NCI-H146 (cell line): Measurements from ENCODE around the gene LURAP1L.

Experiments
- DNase-seq: peaks from one replicate; lab custom pipeline; 2025; lab: John Stamatoyannopoulos, UW

The LURAP1L gene

GRCh38 chr9:12774861-12775678 lies at the start of gene LURAP1L:
LURAP1L (plus strand) TSS chr9:12775020; CDS start chr9:12775716, 696 bp downstream.
- peak; percentile 80 for DNase-seq

DNA sequence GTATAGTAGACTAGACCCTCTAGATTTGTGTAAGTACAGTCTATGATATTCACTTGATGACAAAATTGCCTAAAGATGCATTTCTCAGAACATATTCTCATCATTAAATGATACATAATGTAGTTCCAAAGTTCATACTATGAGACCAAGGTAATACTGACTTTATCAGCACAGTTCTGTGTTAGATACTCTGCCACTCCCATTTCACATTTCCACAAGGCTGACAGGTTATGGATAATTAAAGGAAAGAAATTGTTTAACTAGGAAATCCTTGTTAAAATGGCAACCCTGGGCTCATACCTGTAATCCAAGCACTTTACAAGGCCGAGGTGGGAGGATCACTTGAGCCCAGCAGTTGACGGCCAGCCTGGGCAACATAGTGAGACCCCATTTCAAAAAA lies 48.0 kb upstream of the LURAP1L start:
- DNase-seq: no peak

GRCh38 chr9:12730198-12730597 lies 44.6 kb upstream of the LURAP1L start:
- DNase-seq: no peak

DNA sequence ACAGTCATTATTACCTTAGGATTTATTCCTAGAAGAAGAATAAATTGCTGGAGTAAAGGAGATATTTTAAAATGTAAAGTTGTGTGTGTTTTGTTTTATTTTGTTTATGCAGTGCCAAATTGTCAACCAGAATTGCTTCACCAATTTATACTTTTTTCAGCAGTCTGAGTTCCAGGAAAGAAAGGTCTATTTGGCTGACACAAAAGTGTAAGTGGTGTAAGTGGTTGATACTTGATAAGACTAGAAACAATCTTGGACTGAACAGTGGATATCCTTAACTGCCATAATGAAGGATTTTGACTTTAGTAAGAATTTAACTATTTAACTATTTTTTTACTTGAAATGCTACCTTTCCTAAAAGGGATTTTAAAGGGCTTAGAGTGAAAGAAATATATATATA lies 43.9 kb upstream of the LURAP1L start:
- DNase-seq: no peak

- no peak for DNase-seq
These were observed 41.8 kb upstream of the LURAP1L start for GRCh38 chr9:12732971-12733370.

DNA sequence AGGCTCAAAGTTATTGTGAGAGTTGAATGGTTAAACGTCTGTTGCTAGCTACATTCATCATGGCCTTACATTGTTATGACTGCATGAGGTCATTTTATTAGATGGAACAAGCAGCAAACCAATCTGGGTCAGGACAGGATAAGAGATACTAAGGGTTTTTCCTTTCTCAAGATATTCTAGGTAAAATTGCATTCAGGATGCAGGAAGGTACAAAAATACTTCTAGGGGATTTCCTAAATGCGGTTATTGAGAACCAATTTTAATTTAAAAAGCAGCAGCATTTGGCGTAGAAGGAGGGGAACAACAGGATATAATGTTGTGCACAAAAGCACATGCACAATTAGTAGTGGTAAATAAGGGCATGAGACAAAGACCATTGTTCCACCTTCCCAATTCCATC lies 39.2 kb upstream of the LURAP1L start:
- no peak for DNase-seq

GRCh38 chr9:12737871-12738270 lies 36.9 kb upstream of the LURAP1L start:
- no peak for DNase-seq

GRCh38 chr9:12739014-12739652 lies 35.7 kb upstream of the LURAP1L start:
- DNase-seq: no peak

- no peak for DNase-seq
These were observed 34.0 kb upstream of the LURAP1L start for GRCh38 chr9:12740845-12741244.

GRCh38 chr9:12748016-12748415 lies 26.8 kb upstream of the LURAP1L start:
- DNase-seq: no peak

DNA sequence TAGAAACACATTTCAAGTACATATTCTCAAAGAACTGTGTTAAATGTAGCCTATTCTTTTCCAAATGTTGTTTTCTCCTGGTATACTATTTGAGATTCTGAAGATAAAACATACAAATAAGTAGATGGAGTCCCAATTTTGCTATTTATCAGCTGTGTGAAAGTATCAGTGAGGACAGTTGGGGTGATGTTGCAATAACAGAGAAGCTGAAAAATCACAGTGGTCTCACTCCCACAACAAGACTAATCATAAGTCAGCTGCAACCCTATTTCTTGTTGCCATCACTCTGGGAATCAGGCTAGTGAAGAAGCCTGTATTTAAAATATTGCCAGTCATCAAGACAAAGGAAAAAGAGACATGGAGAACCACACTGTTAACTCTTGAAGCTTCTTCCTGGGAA lies 25.9 kb upstream of the LURAP1L start:
- DNase-seq: no peak

- DNase-seq: no peak
These were observed 20.9 kb upstream of the LURAP1L start for GRCh38 chr9:12753931-12754330.

GRCh38 chr9:12759761-12760160 lies 15.1 kb upstream of the LURAP1L start:
- no peak for DNase-seq

DNA sequence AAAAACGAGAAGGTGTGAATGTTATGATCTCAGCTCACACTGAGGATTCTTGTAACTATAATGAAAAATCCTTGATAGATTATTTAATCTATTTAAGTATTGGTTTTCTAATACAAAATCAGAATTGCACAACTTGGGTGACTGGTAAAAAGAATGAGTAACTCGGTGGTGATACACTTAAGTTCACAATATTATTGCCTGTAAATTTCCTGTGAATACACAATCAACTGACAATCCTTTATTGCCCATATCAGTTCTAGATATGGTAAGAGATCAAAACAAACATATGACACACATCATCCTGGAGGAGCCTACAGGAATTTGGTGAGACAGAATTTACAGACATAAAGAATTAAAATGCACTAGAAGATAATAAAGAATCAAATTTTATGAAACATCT lies 14.1 kb upstream of the LURAP1L start:
- DNase-seq: no peak

DNA sequence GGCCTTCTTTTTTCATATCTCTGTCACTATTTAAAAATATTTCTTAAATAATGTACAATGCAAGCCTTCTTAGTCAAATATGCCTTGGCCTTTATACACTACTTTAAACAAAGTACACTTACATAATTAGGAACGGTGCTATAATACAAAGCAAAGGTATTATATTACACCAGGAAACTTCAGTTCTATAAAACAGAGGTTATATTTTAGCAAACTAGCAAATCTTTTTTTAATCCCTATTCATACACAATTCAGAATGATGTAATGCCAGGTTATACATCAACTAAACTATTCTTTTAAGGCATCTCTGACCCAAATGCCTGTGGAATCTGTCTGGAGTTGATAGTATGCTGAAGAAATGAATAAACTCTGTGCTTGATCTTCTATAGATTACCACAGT lies 10.7 kb upstream of the LURAP1L start:
- no peak for DNase-seq

GRCh38 chr9:12765088-12765798 lies 9.6 kb upstream of the LURAP1L start:
- no peak for DNase-seq

- DNase-seq: no peak
These were observed 8.5 kb upstream of the LURAP1L start for GRCh38 chr9:12766357-12766756.

- no peak for DNase-seq
These were observed 4.6 kb upstream of the LURAP1L start for GRCh38 chr9:12770261-12770660.

DNA sequence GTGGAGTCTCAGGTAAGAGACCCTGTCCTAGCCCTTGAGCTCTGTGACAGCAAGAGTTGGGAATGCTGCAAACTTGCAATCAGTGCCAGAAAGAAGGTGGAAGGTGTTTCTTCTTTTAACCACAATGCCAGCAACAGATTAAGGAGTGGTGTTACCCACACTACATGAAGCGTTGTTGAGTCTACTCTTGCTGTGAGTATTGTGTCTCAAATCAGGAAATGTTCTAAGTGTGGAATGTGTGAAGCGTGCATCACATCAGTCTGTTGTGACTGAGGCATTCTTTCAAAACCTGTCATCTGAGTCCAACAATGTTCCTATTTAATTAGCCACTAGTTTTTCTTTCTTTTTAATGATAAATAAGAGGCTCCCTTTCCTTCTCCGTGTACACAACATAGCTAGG lies 2.9 kb upstream of the LURAP1L start:
- no peak for DNase-seq

DNA sequence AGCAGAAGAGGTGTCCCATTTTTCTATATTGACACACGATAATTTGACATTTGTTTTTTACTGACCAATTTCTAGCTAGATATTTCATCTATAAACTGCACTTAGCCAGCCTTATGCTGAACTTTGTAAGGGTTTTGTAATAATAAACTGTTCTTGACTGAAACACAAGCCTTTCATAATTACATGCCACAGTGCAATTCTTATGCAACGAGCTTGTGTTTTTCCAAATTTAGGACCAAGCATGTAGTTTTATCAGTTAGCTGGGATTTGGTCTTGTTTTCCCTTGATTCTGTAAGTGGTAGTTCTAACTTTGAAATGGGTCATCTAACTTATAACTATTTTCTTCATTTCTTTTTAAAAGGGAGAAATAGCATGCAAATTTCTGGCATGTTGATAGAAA lies 1.3 kb upstream of the LURAP1L start:
- no peak for DNase-seq

DNA sequence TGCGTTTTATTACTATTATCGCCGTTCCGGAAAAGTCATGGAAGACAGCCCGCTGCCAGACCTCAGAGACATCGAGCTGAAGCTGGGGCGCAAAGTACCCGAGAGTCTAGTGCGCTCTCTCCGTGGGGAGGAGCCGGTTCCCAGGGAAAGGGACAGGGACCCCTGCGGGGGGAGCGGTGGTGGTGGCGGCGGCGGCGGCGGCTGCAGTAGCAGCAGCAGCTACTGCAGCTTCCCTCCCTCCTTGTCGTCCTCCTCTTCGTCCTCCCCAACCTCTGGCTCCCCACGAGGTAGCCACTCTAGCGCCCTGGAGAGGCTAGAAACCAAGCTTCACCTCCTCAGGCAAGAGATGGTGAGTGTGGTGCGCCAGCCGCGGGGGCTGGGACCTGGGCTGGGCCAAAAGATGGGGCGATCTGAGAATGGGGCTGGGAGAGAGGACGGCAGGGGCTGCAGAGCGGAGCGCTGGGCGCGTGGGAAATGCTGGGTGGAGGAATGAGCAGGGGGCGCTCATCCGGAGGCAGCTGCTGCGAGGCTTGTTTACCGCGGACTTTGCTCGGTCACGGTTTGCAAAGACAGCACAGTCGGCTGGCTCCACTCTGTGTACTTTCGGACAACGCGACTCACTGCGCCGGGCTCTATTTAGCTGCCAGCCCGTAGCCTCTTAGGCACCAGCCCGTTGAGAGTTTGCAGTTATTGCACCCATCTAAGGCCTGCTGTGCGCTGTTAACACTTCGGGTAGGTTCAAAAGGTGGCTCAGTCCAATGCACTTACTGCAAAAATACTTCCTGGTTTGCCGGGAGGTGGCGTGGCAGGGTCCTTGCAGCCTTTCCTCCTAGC lies 1.1 kb downstream of the LURAP1L start:
- peak; percentile 93 for DNase-seq

DNA sequence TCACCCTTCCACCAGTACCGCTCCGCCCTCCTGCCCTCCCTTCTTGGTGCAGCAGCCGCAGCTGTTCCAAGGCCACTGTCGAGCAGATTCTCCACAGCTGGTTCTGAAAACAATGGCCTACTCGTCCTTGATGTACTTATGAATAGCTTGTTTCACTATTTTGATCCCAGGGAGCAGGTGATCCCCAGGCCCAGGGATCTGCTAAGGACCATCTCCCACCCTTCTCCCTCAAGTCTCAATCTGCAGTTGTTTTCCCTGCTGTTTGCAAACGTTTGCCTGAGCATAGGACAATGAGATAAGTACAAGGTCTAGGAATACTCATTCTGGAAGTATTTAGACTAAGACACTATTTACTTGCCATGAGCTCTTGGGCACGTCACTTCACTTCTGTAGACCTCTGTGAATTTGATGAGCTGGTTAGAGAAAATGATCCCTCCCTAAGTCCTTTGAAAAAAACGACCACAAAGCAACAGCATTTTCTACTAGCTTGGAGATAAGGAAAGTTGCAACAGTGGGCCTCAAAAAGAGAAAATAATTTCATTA lies 1.8 kb downstream of the LURAP1L start:
- no peak for DNase-seq
